Endometrial microvascular endothelial cells (primary cell): ENCODE results near the gene CEP112. TPM values are rescaled to one million over a fixed set of nuclear protein-coding genes. Genes with fewer than 3 reads are reported as not detected.

Experiments
- in situ Hi-C: cut with HindIII; loops from 2 replicates; pipeline ENCODE4 v1.10.0; 2017; ENCODE audit warnings: low sequenced_read_pairs, low pct_unique_long_range_greater_than_20kb; ENCODE audit errors: inconsistent ontology term
- total RNA-seq: library from RNA; depleted of rRNA; stranded (reverse); fragments of >200 nt; gene quantifications from one replicate; pipeline ENCODE4 v1.2.3, GENCODE V29; 2015; ENCODE audit errors: inconsistent ontology term

Gene CEP112
- total RNA-seq, 1 donor from 2014 or later: 3.0 TPM

GRCh38 chr17:65918916-65919315, 273.0 kb downstream of the CEP112 start:
- in situ Hi-C loops: no loop called here

DNA sequence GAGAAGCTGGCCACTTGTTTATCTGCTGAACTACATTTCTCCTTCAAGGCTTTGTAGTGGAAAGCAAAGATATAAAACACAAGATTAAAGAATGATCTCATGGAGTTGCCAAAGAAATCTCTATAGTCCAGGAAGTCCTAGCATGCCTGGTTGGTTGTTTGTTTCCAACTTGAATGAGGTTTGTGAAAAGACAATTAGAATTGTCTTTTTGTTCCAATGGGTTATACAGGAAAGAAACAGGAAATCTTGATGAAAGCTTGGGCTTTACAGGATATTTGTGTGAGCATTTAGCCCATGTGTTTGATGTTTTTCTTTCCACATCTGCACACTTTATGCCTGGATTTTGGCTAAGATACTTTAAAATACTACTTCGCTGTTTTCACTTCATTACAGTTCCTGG, 273.4 kb downstream of the CEP112 start:
- in situ Hi-C loops: no loop called here

- in situ Hi-C loops: no loop called here
Observed at GRCh38 chr17:65917560-65917959, 274.4 kb downstream of the CEP112 start.

GRCh38 chr17:65916425-65916824, 275.5 kb downstream of the CEP112 start:
- in situ Hi-C loops: no loop called here

DNA sequence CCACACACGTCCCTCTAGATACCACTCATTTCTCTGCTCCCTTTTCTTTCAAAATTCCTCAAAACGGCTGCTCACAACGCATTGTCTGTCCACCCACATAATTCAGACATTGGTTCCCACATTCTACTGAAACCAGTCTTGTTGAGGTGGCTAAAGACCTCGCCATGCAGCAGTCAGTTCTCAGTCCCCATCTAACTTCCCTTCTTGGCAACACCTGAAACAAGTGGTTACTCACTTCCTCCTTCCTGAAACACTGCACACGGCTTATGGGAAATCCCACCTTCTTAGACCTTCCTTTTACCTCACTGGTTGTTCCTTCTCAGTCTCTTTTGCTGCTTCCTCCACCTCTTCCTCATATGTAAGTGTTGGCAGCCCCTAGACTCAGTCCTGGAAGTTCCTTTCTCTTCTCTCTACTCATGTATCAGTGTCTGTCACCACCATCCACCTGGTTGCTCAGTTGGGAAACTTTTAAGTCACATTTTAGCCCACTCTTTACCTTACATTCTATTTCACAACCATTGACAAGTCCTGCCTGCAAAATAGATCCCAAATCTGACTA, 277.1 kb downstream of the CEP112 start:
- in situ Hi-C loops: no loop called here

DNA sequence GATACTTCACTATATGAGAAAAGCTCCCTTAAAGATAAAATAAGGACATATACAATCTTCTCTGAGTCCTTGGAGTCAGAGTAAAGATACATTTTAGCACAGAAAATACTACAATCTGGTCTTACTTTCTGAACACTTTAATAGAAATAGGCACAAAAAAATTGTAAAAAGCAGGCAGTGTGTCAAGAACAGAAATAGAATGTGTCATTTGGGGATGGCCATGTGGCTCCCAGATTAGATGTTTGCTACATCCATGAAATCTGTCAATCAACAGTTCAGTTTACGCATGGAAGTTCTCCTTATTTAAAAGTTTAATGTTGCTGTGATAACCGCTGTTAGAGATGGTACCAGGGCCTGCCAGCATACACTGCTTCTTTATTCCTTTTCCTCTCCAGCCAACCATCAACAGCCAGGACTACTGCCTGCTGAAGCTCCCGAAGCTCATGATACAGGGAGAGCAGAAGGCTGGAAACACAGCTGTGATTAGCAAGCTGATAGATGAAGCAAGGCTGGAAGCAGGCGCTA, 278.5 kb downstream of the CEP112 start:
- in situ Hi-C loops: no loop called here

DNA sequence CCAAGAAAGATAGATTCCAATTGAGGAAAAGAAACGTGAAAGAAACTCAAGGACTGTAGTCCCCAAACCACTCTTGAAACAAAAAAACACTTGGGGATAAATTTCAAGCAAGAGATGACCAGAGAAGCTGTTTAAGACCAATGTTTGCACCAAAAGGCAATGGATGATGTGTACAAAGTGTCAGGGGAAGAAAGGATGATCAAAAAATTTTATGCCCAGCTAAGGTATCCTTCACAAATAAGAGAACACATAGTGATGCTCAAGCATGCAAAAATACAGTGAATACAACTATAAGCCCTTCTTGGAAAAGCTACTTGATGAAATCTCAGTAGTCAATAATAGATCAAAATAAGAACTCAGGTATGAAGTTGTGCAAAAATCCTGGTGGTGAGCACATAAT, 281.1 kb downstream of the CEP112 start:
- in situ Hi-C loops: no loop called here

GRCh38 chr17:65902831-65903522, 289.0 kb downstream of the CEP112 start:
- in situ Hi-C loops: no loop called here

DNA sequence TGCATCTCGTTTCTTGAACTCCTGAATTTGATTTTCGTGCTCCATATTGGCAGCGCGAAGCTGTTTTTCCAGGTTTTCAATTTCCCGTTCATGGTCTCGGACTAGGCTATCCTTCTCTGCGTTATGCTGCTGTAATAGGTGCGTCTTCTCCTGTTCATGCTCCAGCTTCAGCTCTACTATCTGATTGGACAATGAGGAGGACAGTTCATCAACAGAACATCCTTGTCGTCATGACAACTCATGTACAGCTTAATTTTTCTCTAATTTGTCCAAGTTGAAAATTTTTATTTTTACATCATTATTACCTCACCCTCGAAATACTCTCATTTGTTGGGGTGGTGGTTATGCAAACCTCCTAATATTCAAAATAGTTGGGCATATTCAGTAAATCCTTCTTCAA, 289.8 kb downstream of the CEP112 start:
- in situ Hi-C loops: no loop called here

DNA sequence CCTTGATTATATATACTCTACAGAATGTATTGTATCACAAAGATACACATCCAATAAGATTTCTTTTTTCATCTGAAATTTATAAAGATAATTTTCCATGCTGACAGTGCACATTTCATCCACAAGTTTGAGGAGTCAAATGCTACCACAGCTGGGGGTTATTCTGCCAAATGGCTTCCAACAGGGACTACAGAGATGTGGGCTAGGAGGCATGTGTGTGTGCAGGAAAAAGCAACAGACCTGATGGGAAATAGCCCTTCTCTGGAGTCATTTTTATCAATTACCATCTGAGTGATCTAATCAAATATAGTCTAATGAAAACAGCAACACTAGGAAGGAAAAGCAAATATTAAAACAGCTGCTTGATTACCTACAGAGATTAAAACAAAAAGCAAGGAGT, 290.5 kb downstream of the CEP112 start:
- in situ Hi-C loops: no loop called here

- in situ Hi-C loops: no loop called here
Observed at GRCh38 chr17:65900216-65900615, 291.7 kb downstream of the CEP112 start.

- in situ Hi-C loops: no loop called here
Observed at GRCh38 chr17:65898651-65899050, 293.3 kb downstream of the CEP112 start.

DNA sequence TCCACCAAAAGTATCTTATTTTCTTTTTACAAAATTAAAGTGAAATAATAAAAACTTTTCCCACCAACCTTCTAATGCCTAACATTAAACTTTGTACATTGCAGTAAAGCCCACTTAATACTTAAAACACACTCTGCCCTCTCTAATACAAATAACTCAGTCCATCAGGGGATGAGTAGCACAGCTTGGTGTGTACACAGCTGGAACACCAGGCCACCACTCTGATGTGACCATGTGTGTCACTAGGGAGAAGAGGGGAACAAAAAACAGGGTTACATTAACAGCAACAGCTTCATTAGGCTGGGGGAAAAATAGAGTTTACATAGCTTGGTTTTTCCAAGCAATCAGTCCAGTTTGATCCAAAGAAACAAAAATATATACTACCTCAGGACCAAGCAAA, 295.0 kb downstream of the CEP112 start:
- in situ Hi-C loops: no loop called here

DNA sequence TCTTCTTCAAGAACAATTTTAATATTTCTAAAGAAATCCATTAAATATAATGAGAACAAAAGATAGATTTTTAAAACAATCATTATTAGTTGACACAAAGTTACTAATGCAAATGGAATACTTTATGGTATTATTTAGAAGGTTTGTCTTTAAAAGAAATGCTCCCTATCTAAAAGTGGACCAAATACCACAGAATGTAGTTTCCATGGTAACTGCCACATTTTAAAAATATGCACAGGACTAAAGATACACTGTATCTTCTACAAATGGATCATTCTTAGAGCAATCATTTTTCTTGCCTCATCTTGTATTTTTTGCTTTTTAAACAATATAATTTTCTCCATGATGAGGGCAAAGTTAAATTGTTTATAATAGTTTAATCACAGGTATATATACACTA, 296.0 kb downstream of the CEP112 start:
- in situ Hi-C loops: no loop called here

GRCh38 chr17:65893692-65894279, 298.1 kb downstream of the CEP112 start:
- in situ Hi-C loops: no loop called here

GRCh38 chr17:65892912-65893377, 299.0 kb downstream of the CEP112 start:
- in situ Hi-C loops: no loop called here

DNA sequence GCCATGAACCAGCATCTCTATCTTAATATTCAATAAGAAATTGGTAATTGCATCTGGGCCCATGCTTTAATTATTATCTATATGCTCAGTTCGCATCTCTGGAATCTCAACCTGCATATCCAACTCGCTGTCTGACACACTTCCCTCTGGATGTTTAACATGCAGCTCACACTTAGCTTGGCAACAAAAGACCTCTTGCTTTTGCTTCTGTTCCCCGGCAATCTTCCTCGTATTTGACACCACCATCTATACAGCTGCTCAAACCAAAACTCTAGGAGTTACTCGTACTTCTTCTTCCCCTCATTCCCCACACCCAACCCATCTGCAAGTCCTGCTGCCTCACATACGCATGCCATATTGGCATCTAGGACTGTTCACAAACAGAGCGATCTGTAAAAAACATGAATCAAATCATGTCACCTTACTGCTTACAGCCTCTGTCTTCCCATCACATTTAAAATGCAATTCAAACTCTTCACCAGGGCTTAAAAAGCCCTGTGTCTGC, 300.6 kb downstream of the CEP112 start:
- in situ Hi-C loops: no loop called here

GRCh38 chr17:65888649-65889048, 303.3 kb downstream of the CEP112 start:
- in situ Hi-C loops: no loop called here

- in situ Hi-C loops: no loop called here
Observed at GRCh38 chr17:65886315-65887245, 305.4 kb downstream of the CEP112 start.
